GM18498 (cell line): ENCODE results near the gene KRTAP4-12.
"Not testable (repeated sequence)": the region's sequence is repeated elsewhere in the genome, so short reads cannot be mapped to it uniquely, and the experiment has no call there.

Source experiments
- ATAC-seq: cut with Tn5 transposase; IDR thresholded peaks from one replicate; pipeline ENCODE4 v1.9.1; 2021; ENCODE audit warnings: mild to moderate bottlenecking, moderate library complexity; ENCODE audit not compliant: unreplicated experiment

The KRTAP4-12 gene

GRCh38 chr17:41123991-41124371, at the start of gene KRTAP4-12:
Gene KRTAP4-12 (minus strand): TSS chr17:41124182. CDS start chr17:41124122, 60 bp downstream.
- not testable (repeated sequence) for ATAC-seq

- no peak for ATAC-seq
Observed at GRCh38 chr17:41171886-41172285, 47.9 kb upstream of the KRTAP4-12 start.

GRCh38 chr17:41168121-41168520, 44.1 kb upstream of the KRTAP4-12 start, which contains the start of gene KRTAP4-3:
Gene KRTAP4-3 (minus strand): TSS chr17:41168221. CDS start chr17:41168172, 49 bp downstream.
- no peak for ATAC-seq

- no peak for ATAC-seq
Observed at GRCh38 chr17:41167561-41167960, 43.6 kb upstream of the KRTAP4-12 start.

GRCh38 chr17:41163828-41164227, 39.8 kb upstream of the KRTAP4-12 start:
- ATAC-seq, result no peak

- no peak for ATAC-seq
Observed at GRCh38 chr17:41160648-41161047, 36.7 kb upstream of the KRTAP4-12 start, which contains the start of gene KRTAP4-4. Gene KRTAP4-4 (minus strand): TSS chr17:41160748. CDS start chr17:41160691, 57 bp downstream.

- ATAC-seq, result not testable (repeated sequence)
Observed at GRCh38 chr17:41160190-41160589, 36.2 kb upstream of the KRTAP4-12 start.

- ATAC-seq, result no peak
Observed at GRCh38 chr17:41153856-41154255, 29.9 kb upstream of the KRTAP4-12 start.

- no peak for ATAC-seq
Observed at GRCh38 chr17:41151525-41151924, 27.5 kb upstream of the KRTAP4-12 start.

GRCh38 chr17:41150026-41150425, 26.0 kb upstream of the KRTAP4-12 start:
- no peak for ATAC-seq

- no peak for ATAC-seq
Observed at GRCh38 chr17:41149652-41149985, 25.6 kb upstream of the KRTAP4-12 start, which contains the start of gene KRTAP4-5. Gene KRTAP4-5 (minus strand): TSS chr17:41149825. CDS start chr17:41149767, 58 bp downstream.

GRCh38 chr17:41148971-41149651, 25.1 kb upstream of the KRTAP4-12 start:
- not testable (repeated sequence) for ATAC-seq

- ATAC-seq, result no peak
Observed at GRCh38 chr17:41147531-41148204, 23.7 kb upstream of the KRTAP4-12 start.

GRCh38 chr17:41145261-41145660, 21.3 kb upstream of the KRTAP4-12 start:
- no peak for ATAC-seq

GRCh38 chr17:41144846-41145245, 20.9 kb upstream of the KRTAP4-12 start:
- ATAC-seq, result no peak

- no peak for ATAC-seq
Observed at GRCh38 chr17:41141361-41141760, 17.4 kb upstream of the KRTAP4-12 start.

GRCh38 chr17:41140360-41141131, 16.6 kb upstream of the KRTAP4-12 start, which contains the start of gene KRTAP4-6:
Gene KRTAP4-6 (minus strand): TSS chr17:41140544. CDS start chr17:41140487, 57 bp downstream.
- no peak for ATAC-seq

- not testable (repeated sequence) for ATAC-seq
Observed at GRCh38 chr17:41139865-41140264, 15.9 kb upstream of the KRTAP4-12 start.

- ATAC-seq, result no peak
Observed at GRCh38 chr17:41133880-41134735, 10.1 kb upstream of the KRTAP4-12 start.

GRCh38 chr17:41131979-41132378, 8.0 kb upstream of the KRTAP4-12 start:
- no peak for ATAC-seq
